ENCODE data around the gene NRG3.

NRG3 gene

DNA sequence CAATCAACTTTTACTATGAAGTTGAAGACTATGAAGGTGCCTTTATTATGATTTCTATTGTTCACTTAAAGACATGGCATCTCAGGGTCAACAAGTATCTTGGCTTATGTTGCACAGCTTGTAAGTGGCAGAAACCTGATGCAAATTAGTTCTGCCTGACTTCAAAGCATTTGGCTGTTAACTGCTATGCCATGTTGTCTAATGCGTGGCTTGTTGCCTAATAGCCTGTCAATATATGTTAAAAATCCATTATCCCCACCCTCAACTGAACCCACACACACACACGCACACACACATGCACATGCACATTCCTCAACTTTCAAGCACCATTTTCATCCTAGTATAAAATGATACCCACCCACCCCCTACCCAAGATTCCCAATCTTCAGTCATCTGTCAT is 217.1 kb downstream of the NRG3 start:
- no peak overlapping the region for H3K4me3 ChIP-seq (ENCODE audit: low read depth, low read length)
- TF ChIP-seq, protein P1, sequence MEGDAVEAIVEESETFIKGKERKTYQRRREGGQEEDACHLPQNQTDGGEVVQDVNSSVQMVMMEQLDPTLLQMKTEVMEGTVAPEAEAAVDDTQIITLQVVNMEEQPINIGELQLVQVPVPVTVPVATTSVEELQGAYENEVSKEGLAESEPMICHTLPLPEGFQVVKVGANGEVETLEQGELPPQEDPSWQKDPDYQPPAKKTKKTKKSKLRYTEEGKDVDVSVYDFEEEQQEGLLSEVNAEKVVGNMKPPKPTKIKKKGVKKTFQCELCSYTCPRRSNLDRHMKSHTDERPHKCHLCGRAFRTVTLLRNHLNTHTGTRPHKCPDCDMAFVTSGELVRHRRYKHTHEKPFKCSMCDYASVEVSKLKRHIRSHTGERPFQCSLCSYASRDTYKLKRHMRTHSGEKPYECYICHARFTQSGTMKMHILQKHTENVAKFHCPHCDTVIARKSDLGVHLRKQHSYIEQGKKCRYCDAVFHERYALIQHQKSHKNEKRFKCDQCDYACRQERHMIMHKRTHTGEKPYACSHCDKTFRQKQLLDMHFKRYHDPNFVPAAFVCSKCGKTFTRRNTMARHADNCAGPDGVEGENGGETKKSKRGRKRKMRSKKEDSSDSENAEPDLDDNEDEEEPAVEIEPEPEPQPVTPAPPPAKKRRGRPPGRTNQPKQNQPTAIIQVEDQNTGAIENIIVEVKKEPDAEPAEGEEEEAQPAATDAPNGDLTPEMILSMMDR (IDR thresholded peaks at IDR 0.05; ENCODE audit: low read depth, low read length, missing control alignments): no peak
- no peak for DNase-seq (ENCODE audit: low read depth)

DNA sequence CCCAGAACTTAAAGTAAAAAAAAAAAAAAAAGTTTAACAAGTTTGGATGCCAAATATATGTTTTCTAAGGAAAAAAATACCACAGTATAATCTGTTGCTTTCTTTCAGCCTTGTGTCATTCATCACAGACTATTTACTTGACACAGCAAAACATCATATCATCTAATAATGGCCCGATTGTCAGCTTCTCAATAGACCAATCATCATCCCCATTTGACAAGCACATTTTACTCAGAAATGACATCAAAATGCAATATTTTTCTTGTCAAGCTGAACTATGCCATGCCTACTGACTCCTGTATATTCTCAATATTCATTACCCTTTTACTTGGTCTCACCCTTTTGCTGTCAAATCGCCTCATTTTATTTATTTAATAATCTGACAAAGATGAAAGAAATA is 249.7 kb downstream of the NRG3 start:
- TF ChIP-seq, protein P1 (IDR thresholded peaks at IDR 0.05; ENCODE audit: low read depth, low read length, missing control alignments): no peak
- no peak overlapping the region for H3K4me3 ChIP-seq (ENCODE audit: low read depth, low read length)
- DNase-seq (ENCODE audit: low read depth): no peak

GRCh38 chr10:82128527-82128926 is 253.5 kb downstream of the NRG3 start:
- DNase-seq (ENCODE audit: low read depth): no peak
- TF ChIP-seq, protein P1 (IDR thresholded peaks at IDR 0.05; ENCODE audit: low read depth, low read length, missing control alignments): no peak
- H3K4me3 ChIP-seq (ENCODE audit: low read depth, low read length): no peak overlapping the region

DNA sequence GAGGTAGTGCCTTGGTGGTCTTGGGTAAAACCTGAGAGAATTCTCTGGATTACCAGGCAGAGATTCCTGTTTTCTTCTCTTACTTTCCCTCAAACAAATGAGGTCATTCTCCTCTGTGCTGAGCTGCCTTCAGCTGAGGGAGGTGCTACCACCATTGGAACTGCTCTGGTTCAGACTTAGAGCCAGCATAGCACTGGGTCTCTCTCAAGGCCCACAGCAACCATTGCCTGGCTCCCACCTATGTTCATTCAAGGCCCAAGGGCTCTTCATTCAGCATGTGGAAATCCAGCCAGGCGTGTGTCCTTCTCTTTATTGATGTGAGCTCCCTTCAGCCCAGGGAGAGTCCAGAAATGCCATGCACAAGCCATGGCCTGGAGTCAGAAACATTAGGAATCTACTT is 261.1 kb downstream of the NRG3 start:
- TF ChIP-seq, protein P1 (IDR thresholded peaks at IDR 0.05; ENCODE audit: low read depth, low read length, missing control alignments): no peak
- H3K4me3 ChIP-seq (ENCODE audit: low read depth, low read length): no peak overlapping the region
- DNase-seq (ENCODE audit: low read depth): no peak

- TF ChIP-seq, protein P1 (IDR thresholded peaks at IDR 0.05; ENCODE audit: low read depth, low read length, missing control alignments): no peak
- no peak overlapping the region for H3K4me3 ChIP-seq (ENCODE audit: low read depth, low read length)
- DNase-seq (ENCODE audit: low read depth): no peak
Measured at GRCh38 chr10:82144153-82144552, 269.2 kb downstream of the NRG3 start.

GRCh38 chr10:82148764-82149163 is 273.8 kb downstream of the NRG3 start:
- TF ChIP-seq, protein P1 (IDR thresholded peaks at IDR 0.05; ENCODE audit: low read depth, low read length, missing control alignments): no peak
- no peak for DNase-seq (ENCODE audit: low read depth)
- H3K4me3 ChIP-seq (ENCODE audit: low read depth, low read length): no peak overlapping the region

DNA sequence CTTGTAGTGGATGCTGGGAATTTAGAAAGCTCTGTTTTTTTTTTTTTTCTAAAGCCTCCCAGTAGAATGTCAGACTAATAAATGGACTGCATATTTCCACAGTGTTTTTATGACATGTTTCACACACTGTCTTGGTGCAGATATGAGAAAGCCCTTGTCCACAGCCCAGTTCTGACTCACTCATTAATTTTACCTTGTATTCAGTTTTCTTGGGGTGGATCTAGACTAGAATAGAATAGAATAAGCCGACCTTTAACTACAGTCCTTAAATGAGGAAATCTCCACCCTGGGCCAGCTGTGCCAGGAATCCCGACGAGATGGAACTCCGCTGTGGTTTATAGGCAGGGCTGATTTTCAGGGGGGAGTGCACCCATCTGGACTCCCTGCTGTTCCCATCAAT is 274.7 kb downstream of the NRG3 start:
- DNase-seq (ENCODE audit: low read depth): no peak
- TF ChIP-seq, protein P1 (IDR thresholded peaks at IDR 0.05; ENCODE audit: low read depth, low read length, missing control alignments): no peak
- H3K4me3 ChIP-seq (ENCODE audit: low read depth, low read length): no peak overlapping the region

All from GM12864 (cell line).